Loucy (cell line): ENCODE results near the gene MICAL3.

Source experiments
- CTCF ChIP-seq: fragments of 200-600 bp; sonication (generic); conservative IDR thresholded peaks from 2 replicates; pipeline ENCODE4 v1.5.1; 2014; ENCODE audit warnings: mild to moderate bottlenecking, antibody characterized with exemption, low read length
- EZH2phosphoT487 ChIP-seq: fragments of 200-600 bp; IDR thresholded peaks from 2 replicates; pipeline ENCODE4 v1.6.1; 2018; ENCODE audit warnings: antibody characterized with exemption, mild to moderate bottlenecking, moderate library complexity, borderline replicate concordance

GRCh38 chr22:17870407-17870806, 154.0 kb downstream of the MICAL3 start:
- no peak for TF ChIP-seq CTCF
- no peak for TF ChIP-seq EZH2phosphoT487
